Lung (tissue), 12 donors: ENCODE data around the gene AEBP1. TPM values are rescaled to one million over a fixed set of nuclear protein-coding genes. Genes with fewer than 3 reads are reported as not detected.

ENCODE experiments used
- ATAC-seq: fragments of 200-7000 bp; cut with Tn5 transposase; one replicate; pipeline ENCODE4 v1.9.1; 2020; ENCODE audit warnings: moderate number of reproducible peaks; ENCODE audit not compliant: insufficient read depth, low FRiP score
- DNase-seq, 3 donors: peaks; one replicate each; pipeline ENCODE4 v3.0.0-alpha.2; 2013 to 2017
- H3K27ac ChIP-seq, 2 donors: one replicate each; pipeline ENCODE4 v1.5.1; 2013; ENCODE audit warnings: mild to moderate bottlenecking in 2 of 2, moderate library complexity in 2 of 2, control low read depth in 1 of 2, inconsistent platforms in 1 of 2, low read depth in 1 of 2, low read length in 1 of 2
- H3K27me3 ChIP-seq, 3 donors: one replicate each; pipeline ENCODE4 v1.5.1; 2013; ENCODE audit warnings: low read length in 2 of 3; ENCODE audit not compliant: control insufficient read depth in 3 of 3, insufficient read depth in 3 of 3
- H3K36me3 ChIP-seq, 4 donors: one replicate each; pipeline ENCODE4 v1.5.1; 2013; ENCODE audit warnings: low read length in 4 of 4, mild to moderate bottlenecking in 1 of 4, moderate library complexity in 1 of 4; ENCODE audit not compliant: control insufficient read depth in 4 of 4, insufficient read depth in 4 of 4
- H3K4me1 ChIP-seq, 5 donors: one replicate each; pipeline ENCODE4 v1.5.1; 2013; ENCODE audit warnings: low read length in 5 of 5, mild to moderate bottlenecking in 2 of 5, moderate library complexity in 1 of 5; ENCODE audit not compliant: control insufficient read depth in 5 of 5, insufficient read depth in 5 of 5
- H3K4me3 ChIP-seq: one replicate; pipeline ENCODE4 v1.5.1; 2013; ENCODE audit warnings: mild to moderate bottlenecking, control low read depth, moderate library complexity
- H3K9ac ChIP-seq, 2 donors: one replicate each; pipeline ENCODE4 v1.5.1; 2013; ENCODE audit warnings: low read length in 2 of 2, control low read depth in 1 of 2; ENCODE audit not compliant: insufficient read depth in 1 of 2
- H3K9me3 ChIP-seq, 4 donors: one replicate each; pipeline ENCODE4 v1.5.1; 2013; ENCODE audit warnings: low read length in 3 of 4, mild to moderate bottlenecking in 1 of 4, moderate library complexity in 1 of 4; ENCODE audit not compliant: control insufficient read depth in 4 of 4, insufficient read depth in 3 of 4
- WGBS, 2 donors: extraction: QIAGEN DNeasy Blood & Tissue Kit; methylation state at CpG; one replicate each; pipeline ENCODE4 v1.1.7; 2013; 5-methylcytosine and 5-hydroxymethylcytosine counted together
- polyA plus RNA-seq, 2 donors: library from polyadenylated mRNA; stranded (reverse); fragments of 200-250 nt; gene quantifications; one replicate each; pipeline ENCODE4 v1.2.1, GENCODE V29; 2013
- total RNA-seq, 2 donors: library from RNA; depleted of rRNA in 1 of 2; stranded (reverse); fragments of >200 nt in 1 of 2; gene quantifications; one replicate each; pipeline ENCODE4 v1.2.1, GENCODE V29; 2014 to 2021
- TF ChIP-seq, protein P1 (sequence below): IDR thresholded peaks from 2 replicates; pipeline ENCODE4 v1.5.1; 2012; ENCODE audit warnings: mild to moderate bottlenecking; ENCODE audit errors: control extremely low read depth, extremely low read depth
- donor health status: control.
- donor health status: control.
- donor health status: Bipolar disorder and iron deficiency.
- donor health status: healthy.
- donor health status: DM: yes; HTN: yes; CAD: no.

AEBP1 gene
- total and polyA plus RNA-seq, 4 donors: 43.4 to 124 (median 68.7) TPM

DNA sequence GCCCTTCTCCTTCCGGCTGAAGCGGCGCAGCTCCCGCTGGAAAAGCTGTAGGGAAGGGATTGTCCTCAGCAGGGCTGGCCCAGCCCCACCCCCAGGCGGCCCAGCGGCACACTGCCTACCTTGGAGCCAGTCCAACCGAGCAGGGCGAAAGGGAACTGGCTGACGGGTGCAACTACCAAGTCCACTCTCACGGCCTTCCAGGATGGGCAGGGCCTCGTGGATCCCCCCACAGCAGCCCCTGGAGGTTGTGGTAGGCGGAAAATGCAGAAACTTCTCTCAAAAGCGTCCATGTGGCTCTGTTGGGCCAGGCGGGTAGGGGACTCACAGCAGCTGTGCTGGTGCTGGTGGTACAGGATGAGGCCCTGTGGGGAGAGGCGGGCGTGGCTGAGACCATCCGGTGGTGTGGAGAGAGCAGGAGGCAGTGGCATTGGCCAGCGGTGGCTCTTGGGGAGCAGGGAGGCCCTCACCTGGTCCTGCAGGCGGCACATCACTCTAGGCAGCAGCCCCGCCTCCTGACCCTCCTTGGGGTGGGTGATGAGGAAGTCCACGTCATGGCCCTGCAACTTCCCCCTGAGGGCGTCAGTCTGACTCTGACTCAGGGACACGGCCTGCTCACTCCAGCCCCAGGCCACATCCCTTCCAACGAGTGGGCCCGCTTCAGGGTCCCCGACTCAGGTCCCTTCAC is 30.3 kb upstream of the AEBP1 start:
- DNase-seq: no peak
- ATAC-seq: peak; percentile 83
- TF ChIP-seq, protein P1, sequence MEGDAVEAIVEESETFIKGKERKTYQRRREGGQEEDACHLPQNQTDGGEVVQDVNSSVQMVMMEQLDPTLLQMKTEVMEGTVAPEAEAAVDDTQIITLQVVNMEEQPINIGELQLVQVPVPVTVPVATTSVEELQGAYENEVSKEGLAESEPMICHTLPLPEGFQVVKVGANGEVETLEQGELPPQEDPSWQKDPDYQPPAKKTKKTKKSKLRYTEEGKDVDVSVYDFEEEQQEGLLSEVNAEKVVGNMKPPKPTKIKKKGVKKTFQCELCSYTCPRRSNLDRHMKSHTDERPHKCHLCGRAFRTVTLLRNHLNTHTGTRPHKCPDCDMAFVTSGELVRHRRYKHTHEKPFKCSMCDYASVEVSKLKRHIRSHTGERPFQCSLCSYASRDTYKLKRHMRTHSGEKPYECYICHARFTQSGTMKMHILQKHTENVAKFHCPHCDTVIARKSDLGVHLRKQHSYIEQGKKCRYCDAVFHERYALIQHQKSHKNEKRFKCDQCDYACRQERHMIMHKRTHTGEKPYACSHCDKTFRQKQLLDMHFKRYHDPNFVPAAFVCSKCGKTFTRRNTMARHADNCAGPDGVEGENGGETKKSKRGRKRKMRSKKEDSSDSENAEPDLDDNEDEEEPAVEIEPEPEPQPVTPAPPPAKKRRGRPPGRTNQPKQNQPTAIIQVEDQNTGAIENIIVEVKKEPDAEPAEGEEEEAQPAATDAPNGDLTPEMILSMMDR: no peak
- H3K4me3 ChIP-seq: no peak overlapping the region
- no peaks in the 10 kb centered on the region for H3K27me3 ChIP-seq
- H3K4me1 ChIP-seq: no peaks in the 10 kb centered on the region
- H3K27ac ChIP-seq: peak overlapping the region; percentile 73 to 87
- H3K9me3 ChIP-seq: no peaks in the 10 kb centered on the region
- H3K36me3 ChIP-seq: peaks cover 0 to 48% (median 25%) of the 10 kb centered on the region in 4 donors
- no peak overlapping the region for H3K9ac ChIP-seq
- 52 to 58% methylated on average over 25 to 26 of the region's 26 CpGs for whole genome bisulfite sequencing, 2 donors

DNA sequence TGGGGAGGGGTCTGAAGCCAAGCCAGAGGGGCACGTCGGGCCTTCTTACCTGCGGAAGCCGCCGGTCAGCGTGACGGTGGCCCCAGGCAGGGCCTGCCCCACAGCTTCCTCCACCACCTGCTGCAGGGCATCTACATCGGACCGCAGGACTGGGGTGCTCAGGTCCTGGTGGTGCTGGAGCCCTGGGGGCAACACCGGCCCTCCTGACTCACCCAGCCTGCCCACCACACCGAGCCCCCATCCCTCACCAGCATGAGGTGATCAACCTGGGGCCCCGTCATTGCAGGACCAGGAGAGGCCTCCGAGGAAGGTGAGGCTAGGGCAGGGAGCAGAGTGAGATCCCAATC is 29.8 kb upstream of the AEBP1 start:
- Histone ChIP-seq H3K9ac (no peak overlapping the region), H3K4me1 (no peaks in the 10 kb centered on the region), H3K4me3 (no peak overlapping the region), H3K27me3 (no peaks in the 10 kb centered on the region), H3K36me3 (peaks cover 0 to 53% (median 25%) of the 10 kb centered on the region in 4 donors), H3K27ac (peak overlapping the region; percentile 57 to 87), H3K9me3 (no peaks in the 10 kb centered on the region)
- peak; percentile 6 for ATAC-seq
- DNase-seq: no peak
- WGBS, 2 donors: 69 to 75% methylated on average over 13 of the region's 13 CpGs
- TF ChIP-seq, protein P1: no peak

DNA sequence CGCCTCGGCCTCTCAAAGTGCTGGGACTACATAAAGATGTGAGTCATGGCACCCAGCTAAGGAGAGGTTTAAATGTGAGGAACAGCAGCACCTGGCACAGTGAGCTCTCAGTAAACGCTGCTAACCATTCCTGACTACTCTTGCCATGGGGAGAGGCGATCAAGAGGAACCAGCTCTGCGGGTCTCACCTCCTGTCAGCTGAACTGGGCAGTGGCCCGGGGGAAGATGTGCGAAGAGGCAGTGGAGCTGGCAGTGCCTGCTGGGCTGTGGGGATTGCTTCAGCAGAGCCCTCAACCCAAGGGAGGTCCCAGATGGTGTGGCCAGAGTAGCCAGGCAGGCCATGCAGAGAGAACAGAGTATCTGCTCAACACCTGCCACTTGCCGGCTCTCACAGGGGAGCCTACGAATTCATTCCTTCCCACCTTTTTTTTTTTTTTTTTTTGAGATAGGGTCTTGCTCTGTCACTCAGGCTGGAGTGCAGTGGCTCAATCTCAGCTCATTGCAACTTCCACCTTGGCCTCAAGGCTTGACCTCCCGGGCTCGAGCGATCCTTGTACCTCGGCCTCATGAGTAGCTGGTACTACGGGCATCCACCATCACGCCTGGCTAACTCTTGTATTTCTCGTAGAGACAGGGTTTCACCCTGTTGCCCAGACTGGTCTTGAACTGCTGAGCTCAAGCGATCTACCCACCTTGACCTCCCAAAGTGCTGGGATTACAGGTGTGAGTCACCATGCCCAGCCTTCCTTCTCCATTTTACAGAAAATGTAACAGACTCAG is 28.7 kb upstream of the AEBP1 start:
- no peak for DNase-seq
- Histone ChIP-seq H3K36me3 (peaks cover 0 to 64% (median 25%) of the 10 kb centered on the region in 4 donors), H3K4me3 (no peak overlapping the region), H3K4me1 (peaks cover 0 to 6% (median 0%) of the 10 kb centered on the region in 5 donors), H3K27me3 (no peaks in the 10 kb centered on the region), H3K9ac (no peak overlapping the region), H3K27ac (no peak overlapping the region), H3K9me3 (peaks cover 0 to 3% (median 0%) of the 10 kb centered on the region in 4 donors)
- TF ChIP-seq, protein P1: no peak
- 91 to 96% methylated on average over 17 of the region's 17 CpGs for WGBS, 2 donors
- ATAC-seq: no peak
